Adipose tissue (tissue), 3 donors: Measurements from ENCODE around the gene MAP3K2. TPM values are rescaled to one million over a fixed set of nuclear protein-coding genes. Genes with fewer than 3 reads are reported as not detected.

ENCODE experiments used
- H3K27ac ChIP-seq: one replicate; pipeline ENCODE4 v1.5.1; 2013; ENCODE audit warnings: low read depth, low read length
- WGBS, 3 donors: extraction: QIAGEN DNeasy Blood & Tissue Kit; methylation state at CpG; one replicate each; pipeline ENCODE4 v1.1.7; 2013; 5-methylcytosine and 5-hydroxymethylcytosine counted together
- polyA plus RNA-seq, 3 donors: library from polyadenylated mRNA; stranded (reverse); fragments of 200-250 nt; gene quantifications; one replicate each; pipeline ENCODE4 v1.2.3, GENCODE V29; 2013
- donor health status: healthy with polysubstance abuse.
- donor health status: Bipolar disorder and iron deficiency.
- donor health status: healthy.

MAP3K2 gene
- polyA plus RNA-seq, 3 donors, result 4.0 to 8.7 (median 8.3) TPM

- no peak overlapping the region for H3K27ac ChIP-seq
- WGBS, 3 donors, result 89 to 93% (median 92%) methylated on average over 2 of the region's 2 CpGs
Observed at GRCh38 chr2:127392133-127392827, 4.5 kb upstream of the MAP3K2 start.

- WGBS, 3 donors, result 59 to 93% (median 75%) methylated on average over 5 of the region's 5 CpGs
- no peak overlapping the region for H3K27ac ChIP-seq
Observed at GRCh38 chr2:127389778-127390435, 2.1 kb upstream of the MAP3K2 start.

GRCh38 chr2:127388423-127389164 lies 819 bp upstream of the MAP3K2 start:
- WGBS, 3 donors, result 40 to 53% (median 51%) methylated on average over 8 of the region's 8 CpGs
- H3K27ac ChIP-seq, result peak overlapping the region; percentile 72

GRCh38 chr2:127386764-127387654 lies 766 bp downstream of the MAP3K2 start:
- H3K27ac ChIP-seq, result peak overlapping the region; percentile 100
- 1 to 2% (median 1%) methylated on average over 26 to 54 of the region's 58 CpGs for WGBS, 3 donors

GRCh38 chr2:127386246-127386645 lies 1.5 kb downstream of the MAP3K2 start:
- H3K27ac ChIP-seq, result no peak overlapping the region
- WGBS, 3 donors, result 20 to 41% (median 36%) methylated on average over 4 of the region's 4 CpGs

GRCh38 chr2:127384529-127384928 lies 3.2 kb downstream of the MAP3K2 start:
- no peak overlapping the region for H3K27ac ChIP-seq
- WGBS, 3 donors, result 89 to 94% (median 91%) methylated on average over 6 of the region's 6 CpGs

GRCh38 chr2:127382831-127383230 lies 4.9 kb downstream of the MAP3K2 start:
- WGBS, 3 donors, result 79 to 82% (median 81%) methylated on average over 3 of the region's 3 CpGs
- H3K27ac ChIP-seq, result no peak overlapping the region

GRCh38 chr2:127381762-127382161 lies 6.0 kb downstream of the MAP3K2 start:
- H3K27ac ChIP-seq, result no peak overlapping the region
- WGBS, 3 donors, result 60 to 71% (median 70%) methylated on average over 5 of the region's 5 CpGs

GRCh38 chr2:127379712-127380355 lies 7.9 kb downstream of the MAP3K2 start:
- 82 to 87% (median 83%) methylated on average over 4 of the region's 4 CpGs for WGBS, 3 donors
- H3K27ac ChIP-seq, result no peak overlapping the region

GRCh38 chr2:127378720-127379119 lies 9.1 kb downstream of the MAP3K2 start:
- WGBS, 3 donors, result 83 to 95% (median 89%) methylated on average over 6 of the region's 6 CpGs

GRCh38 chr2:127377262-127377661 lies 10.5 kb downstream of the MAP3K2 start:
- 85 to 100% (median 90%) methylated on average over 1 of the region's 1 CpG for WGBS, 3 donors
- H3K27ac ChIP-seq, result no peak overlapping the region

More at GRCh38 chr2:127378720-127379119, 9.1 kb downstream of the MAP3K2 start:
- no peak overlapping the region for H3K27ac ChIP-seq

- no peak overlapping the region for H3K27ac ChIP-seq
- 76 to 97% (median 96%) methylated on average over 8 of the region's 8 CpGs for WGBS, 3 donors
Observed at GRCh38 chr2:127376257-127376656, 11.5 kb downstream of the MAP3K2 start.

- no peak overlapping the region for H3K27ac ChIP-seq
- WGBS, 3 donors, result 70 to 96% (median 93%) methylated on average over 5 of the region's 5 CpGs
Observed at GRCh38 chr2:127373362-127374083, 14.3 kb downstream of the MAP3K2 start.

- 66 to 90% (median 81%) methylated on average over 11 of the region's 11 CpGs for WGBS, 3 donors
Observed at GRCh38 chr2:127371037-127371436, 16.7 kb downstream of the MAP3K2 start.

GRCh38 chr2:127370010-127370409 lies 17.8 kb downstream of the MAP3K2 start:
- WGBS, 3 donors, result 98 to 99% (median 98%) methylated on average over 10 of the region's 10 CpGs
- no peak overlapping the region for H3K27ac ChIP-seq

More at GRCh38 chr2:127371037-127371436, 16.7 kb downstream of the MAP3K2 start:
- no peak overlapping the region for H3K27ac ChIP-seq

- WGBS, 3 donors, result 56 to 86% (median 71%) methylated on average over 2 of the region's 2 CpGs
- H3K27ac ChIP-seq, result no peak overlapping the region
Observed at GRCh38 chr2:127365211-127365643, 22.5 kb downstream of the MAP3K2 start.

GRCh38 chr2:127362971-127363370 lies 24.8 kb downstream of the MAP3K2 start:
- H3K27ac ChIP-seq, result no peak overlapping the region
- WGBS, 3 donors, result 63 to 78% (median 71%) methylated on average over 5 of the region's 5 CpGs
